Muscle of leg (tissue), 11 donors: ENCODE results near the gene DENND4C. TPM values are rescaled to one million over a fixed set of nuclear protein-coding genes. Genes with fewer than 3 reads are reported as not detected.

Experiments
- DNase-seq: peaks from one replicate; pipeline ENCODE4 v3.0.0; 2013
- H3K27ac ChIP-seq: one replicate; pipeline ENCODE4 v1.5.1; 2013; ENCODE audit warnings: mild to moderate bottlenecking, low read length, control low read depth
- H3K27me3 ChIP-seq: one replicate; pipeline ENCODE4 v1.6.1; 2013; ENCODE audit warnings: low read length; ENCODE audit not compliant: control insufficient read depth, insufficient read depth
- H3K36me3 ChIP-seq: one replicate; pipeline ENCODE4 v1.6.1; 2013; ENCODE audit warnings: low read length; ENCODE audit not compliant: control insufficient read depth, insufficient read depth
- H3K4me1 ChIP-seq: one replicate; pipeline ENCODE4 v1.6.1; 2013; ENCODE audit warnings: low read length; ENCODE audit not compliant: control insufficient read depth, insufficient read depth
- H3K4me3 ChIP-seq: one replicate; pipeline ENCODE4 v1.5.1; 2013; ENCODE audit warnings: low read length, control low read depth
- H3K9me3 ChIP-seq: replicated peaks from 2 replicates; pipeline ENCODE4 v1.6.1; 2013; ENCODE audit warnings: low read depth, low read length; ENCODE audit not compliant: control insufficient read depth
- WGBS: methylation state at CpG from one replicate; pipeline ENCODE4 v1.1.5; 2013; ENCODE audit warnings: missing lambda C conversion rate; ENCODE audit not compliant: insufficient coverage; 5-methylcytosine and 5-hydroxymethylcytosine counted together
- polyA plus RNA-seq, 8 donors: library from polyadenylated mRNA; unstranded; fragments of 120-200 nt; gene quantifications; one replicate each; pipeline versions ENCODE4 v1.2.1 to v1.2.3, GENCODE V29; 2013; ENCODE audit warnings: inconsistent platforms in 1 of 8, low replicate concordance in 1 of 8; ENCODE audit not compliant: insufficient read length in 8 of 8, insufficient read depth in 1 of 8
- total RNA-seq: library from RNA; stranded (reverse); fragments of 120-200 nt; gene quantifications from one replicate; pipeline ENCODE4 v1.2.4, GENCODE V29; 2013

Gene DENND4C
- total and polyA plus RNA-seq, 9 donors = 19.0 to 38.4 (median 21.1) TPM

- Histone ChIP-seq H3K27ac (no peak overlapping the region), H3K27me3 (no peaks in the 10 kb centered on the region), H3K36me3 (no peaks in the 10 kb centered on the region), H3K4me1 (no peaks in the 10 kb centered on the region), H3K9me3 (no peaks in the 10 kb centered on the region), H3K4me3 (no peak overlapping the region)
- no peak for DNase-seq
- 80% methylated on average over 1 of the region's 2 CpGs for WGBS
Measured at GRCh38 chr9:19216466-19216865, 14.0 kb upstream of the DENND4C start.

GRCh38 chr9:19221326-19221725, 9.2 kb upstream of the DENND4C start:
- no peaks in the 10 kb centered on the region for H3K4me1 ChIP-seq
- no peaks in the 10 kb centered on the region for H3K36me3 ChIP-seq
- DNase-seq = no peak
- WGBS = 57% methylated on average over 2 of the region's 10 CpGs
- no peaks in the 10 kb centered on the region for H3K9me3 ChIP-seq
- H3K27ac ChIP-seq = no peak overlapping the region
- no peaks in the 10 kb centered on the region for H3K27me3 ChIP-seq
- H3K4me3 ChIP-seq = no peak overlapping the region

- H3K27ac ChIP-seq = no peak overlapping the region
- no peak overlapping the region for H3K4me3 ChIP-seq
- H3K4me1 ChIP-seq = no peaks in the 10 kb centered on the region
- H3K9me3 ChIP-seq = no peaks in the 10 kb centered on the region
- no peaks in the 10 kb centered on the region for H3K36me3 ChIP-seq
- H3K27me3 ChIP-seq = no peaks in the 10 kb centered on the region
- no peak for DNase-seq
- 75% methylated on average over 2 of the region's 4 CpGs for WGBS
Measured at GRCh38 chr9:19223724-19224123, 6.8 kb upstream of the DENND4C start.

GRCh38 chr9:19224563-19224962, 5.9 kb upstream of the DENND4C start:
- Histone ChIP-seq H3K27ac (no peak overlapping the region), H3K36me3 (no peaks in the 10 kb centered on the region), H3K9me3 (no peaks in the 10 kb centered on the region), H3K27me3 (no peaks in the 10 kb centered on the region), H3K4me1 (no peaks in the 10 kb centered on the region), H3K4me3 (no peak overlapping the region)
- no peak for DNase-seq
- WGBS = 80% methylated on average over 1 of the region's 7 CpGs

- Histone ChIP-seq H3K27me3 (no peaks in the 10 kb centered on the region), H3K9me3 (no peaks in the 10 kb centered on the region), H3K4me3 (peak overlapping the region; percentile 95), H3K36me3 (peaks cover 3% of the 10 kb centered on the region), H3K4me1 (no peaks in the 10 kb centered on the region), H3K27ac (peak overlapping the region; percentile 86)
- no peak for DNase-seq
- 1% methylated on average over 18 of the region's 41 CpGs for WGBS
Measured at GRCh38 chr9:19229595-19230354, 718 bp upstream of the DENND4C start.

- peak overlapping the region; percentile 95 for H3K4me3 ChIP-seq
- H3K4me1 ChIP-seq = no peaks in the 10 kb centered on the region
- no peaks in the 10 kb centered on the region for H3K9me3 ChIP-seq
- peaks cover 3% of the 10 kb centered on the region for H3K36me3 ChIP-seq
- no peaks in the 10 kb centered on the region for H3K27me3 ChIP-seq
- 0% methylated on average over 17 of the region's 35 CpGs for WGBS
- peak; percentile 31 for DNase-seq
- H3K27ac ChIP-seq = peak overlapping the region; percentile 86
Measured at GRCh38 chr9:19231126-19231903, 822 bp downstream of the DENND4C start.

- Histone ChIP-seq H3K27me3 (no peaks in the 10 kb centered on the region), H3K27ac (peak overlapping the region; percentile 86), H3K9me3 (no peaks in the 10 kb centered on the region), H3K4me3 (peak overlapping the region; percentile 95), H3K4me1 (no peaks in the 10 kb centered on the region), H3K36me3 (peaks cover 3% of the 10 kb centered on the region)
- 15% methylated on average over 2 of the region's 14 CpGs for WGBS
- peak; percentile 68 for DNase-seq
Measured at GRCh38 chr9:19231904-19232822, 1.7 kb downstream of the DENND4C start.

GRCh38 chr9:19232823-19233194, 2.3 kb downstream of the DENND4C start:
- H3K4me3 ChIP-seq = no peak overlapping the region
- H3K4me1 ChIP-seq = no peaks in the 10 kb centered on the region
- WGBS = no CpG with 5 or more reads among the region's 1 CpG
- H3K27me3 ChIP-seq = no peaks in the 10 kb centered on the region
- DNase-seq = no peak
- peak overlapping the region; percentile 86 for H3K27ac ChIP-seq
- peaks cover 3% of the 10 kb centered on the region for H3K36me3 ChIP-seq
- no peaks in the 10 kb centered on the region for H3K9me3 ChIP-seq

- H3K36me3 ChIP-seq = peaks cover 3% of the 10 kb centered on the region
- H3K27ac ChIP-seq = peak overlapping the region; percentile 15
- WGBS = 80% methylated on average over 4 of the region's 5 CpGs
- no peak overlapping the region for H3K4me3 ChIP-seq
- H3K9me3 ChIP-seq = no peaks in the 10 kb centered on the region
- H3K4me1 ChIP-seq = no peaks in the 10 kb centered on the region
- DNase-seq = no peak
- H3K27me3 ChIP-seq = no peaks in the 10 kb centered on the region
Measured at GRCh38 chr9:19233344-19233743, 2.9 kb downstream of the DENND4C start.

- Histone ChIP-seq H3K4me3 (no peak overlapping the region), H3K27me3 (no peaks in the 10 kb centered on the region), H3K9me3 (no peaks in the 10 kb centered on the region), H3K36me3 (peaks cover 3% of the 10 kb centered on the region), H3K4me1 (no peaks in the 10 kb centered on the region), H3K27ac (no peak overlapping the region)
- DNase-seq = no peak
Measured at GRCh38 chr9:19239955-19240354, 9.5 kb downstream of the DENND4C start.
